HG03060 (cell line): Measurements from ENCODE around the gene SUMF1.
"Not testable (repeated sequence)": the region's sequence is repeated elsewhere in the genome, so short reads cannot be mapped to it uniquely, and the experiment has no call there.

Experiments used
- ATAC-seq: cut with Tn5 transposase; IDR thresholded peaks from one replicate; pipeline ENCODE4 v1.9.1; 2021; ENCODE audit warnings: low read depth, moderate number of reproducible peaks; ENCODE audit not compliant: unreplicated experiment

SUMF1 gene

DNA sequence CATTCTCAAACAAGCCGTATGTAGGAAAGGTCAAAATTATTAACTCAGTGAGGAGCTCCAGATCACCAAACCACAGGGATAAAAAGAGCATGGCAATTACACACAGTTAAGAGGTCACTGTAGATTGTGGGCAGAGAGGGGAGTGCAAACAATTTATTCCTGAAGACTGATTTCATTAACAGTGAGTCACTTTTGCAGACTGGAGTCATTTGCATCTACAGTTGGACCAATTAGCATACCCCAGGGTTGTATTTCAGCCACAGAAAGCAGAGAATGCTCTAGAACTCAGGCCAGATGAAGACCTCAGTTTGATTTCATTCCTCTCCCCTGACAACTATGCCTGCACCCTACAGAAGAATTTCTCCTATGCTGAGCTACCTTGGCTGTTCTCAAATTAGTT, 123.8 kb downstream of the SUMF1 start:
- ATAC-seq, result no peak

DNA sequence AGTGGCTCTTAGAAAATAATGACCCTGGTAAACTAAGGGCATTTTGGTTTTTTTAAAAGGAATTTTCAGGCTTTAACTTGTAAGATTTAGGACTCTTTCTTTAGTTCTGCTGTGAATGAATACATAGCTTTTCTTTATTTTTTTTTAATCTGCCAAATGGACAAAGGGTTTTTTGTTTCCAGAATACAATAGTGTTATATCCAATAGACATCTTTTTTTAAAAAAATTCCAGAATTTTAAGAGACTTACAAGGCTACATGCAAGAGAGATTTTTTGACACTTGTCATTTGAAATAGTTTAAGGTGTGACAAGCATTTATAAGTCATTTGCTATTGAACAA, 125.8 kb downstream of the SUMF1 start:
- no peak for ATAC-seq

DNA sequence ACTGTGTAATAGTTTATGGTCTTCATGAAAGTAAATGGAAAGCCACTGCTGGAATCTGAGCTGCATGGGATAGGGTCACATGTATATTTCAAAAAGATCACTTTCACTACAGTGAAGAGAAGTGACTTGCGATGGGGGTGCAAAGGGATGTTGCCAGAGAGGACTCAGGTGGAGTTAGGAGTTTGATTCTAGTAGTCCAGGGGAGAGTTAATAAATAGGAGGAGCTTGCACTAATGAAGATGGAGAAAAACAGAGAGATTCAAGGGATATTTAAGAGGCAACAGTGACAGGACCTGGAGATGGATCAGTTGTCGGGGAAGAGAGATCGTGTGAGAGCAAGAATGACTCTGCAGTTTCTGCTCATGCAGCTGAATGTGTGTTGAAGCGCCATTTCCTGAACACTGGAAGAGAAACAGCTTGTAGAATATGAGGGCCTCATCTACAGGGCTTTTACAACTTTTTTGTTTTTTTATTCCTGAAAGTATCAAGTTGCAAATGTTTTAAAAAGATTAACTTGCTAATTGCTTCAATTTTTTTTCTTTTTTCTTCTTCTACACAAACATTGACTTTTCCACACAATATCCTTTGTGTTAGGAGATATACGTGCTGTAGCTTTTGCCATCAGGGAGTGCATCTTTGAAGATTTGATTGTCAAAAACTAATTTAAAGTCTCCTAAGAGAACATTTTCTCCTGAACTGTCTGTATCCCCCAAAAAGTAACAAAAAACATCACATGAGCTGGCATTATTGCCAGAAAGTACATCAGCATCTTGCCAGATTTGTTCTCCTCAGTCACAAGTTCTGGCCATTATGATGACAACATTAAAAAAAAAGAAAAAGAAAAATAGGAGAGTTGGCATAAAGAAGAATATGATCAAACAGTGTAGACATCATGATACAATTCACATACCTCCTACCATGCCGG, 126.4 kb downstream of the SUMF1 start:
- no peak for ATAC-seq

DNA sequence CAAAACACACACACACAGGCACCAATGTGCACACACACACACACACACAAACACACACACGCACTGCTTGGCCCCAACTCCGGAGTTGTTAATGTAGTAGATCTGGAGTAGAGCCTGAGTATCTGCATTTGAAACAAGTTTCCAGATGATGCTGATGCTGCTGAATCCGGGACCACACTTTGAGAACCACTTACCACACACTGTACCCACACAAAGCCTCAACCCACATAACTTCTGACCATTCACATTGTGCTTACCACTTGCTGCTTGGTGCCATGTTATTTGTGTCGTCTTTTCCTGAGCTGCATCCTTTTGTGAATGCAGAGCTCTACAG, 127.0 kb downstream of the SUMF1 start:
- ATAC-seq, result no peak

DNA sequence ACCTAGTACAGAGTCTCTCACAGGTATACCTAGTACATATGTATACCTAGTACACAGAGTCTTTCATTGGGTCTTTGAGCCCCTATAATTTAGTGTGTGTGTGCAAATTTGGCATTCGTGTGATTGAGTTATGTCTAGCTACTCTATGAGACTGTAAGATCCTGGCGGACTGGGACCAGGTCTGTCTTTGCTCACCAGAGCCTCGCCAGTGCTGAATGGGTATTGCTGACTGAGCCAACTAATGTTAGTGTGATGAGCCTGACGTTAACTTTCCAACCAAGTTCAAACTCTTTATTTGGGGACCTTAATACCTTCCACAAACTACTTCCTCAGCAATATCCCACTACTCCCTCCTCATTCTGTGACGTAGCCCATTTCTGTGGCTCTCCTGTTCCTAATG, 128.3 kb downstream of the SUMF1 start:
- ATAC-seq, result no peak

- ATAC-seq, result no peak
These were observed 130.1 kb downstream of the SUMF1 start for GRCh38 chr3:4336850-4337546.

GRCh38 chr3:4335840-4336562, 131.1 kb downstream of the SUMF1 start:
- ATAC-seq, result no peak

GRCh38 chr3:4334548-4334947, 132.5 kb downstream of the SUMF1 start:
- ATAC-seq, result no peak

- no peak for ATAC-seq
These were observed 134.1 kb downstream of the SUMF1 start for GRCh38 chr3:4332991-4333390.

- ATAC-seq, result no peak
These were observed 134.5 kb downstream of the SUMF1 start for GRCh38 chr3:4332574-4332973.

DNA sequence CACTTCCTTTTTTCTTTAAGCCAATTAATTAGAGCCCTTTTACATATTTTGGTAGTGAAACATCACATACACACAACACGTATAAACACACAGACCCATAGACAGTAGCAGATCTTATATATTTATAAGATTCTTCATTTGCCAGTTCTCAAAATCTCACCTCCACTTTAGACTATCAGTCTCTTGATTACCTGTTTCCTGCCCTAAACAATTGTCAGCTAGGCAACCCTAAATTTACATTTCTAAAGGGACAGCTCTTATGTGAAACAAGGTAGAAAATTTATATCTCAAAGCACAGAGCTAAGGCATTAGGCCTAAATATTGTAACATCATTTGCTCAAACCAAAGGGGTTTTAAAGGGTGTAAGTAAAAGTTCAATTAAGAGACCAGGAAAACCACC, 135.0 kb downstream of the SUMF1 start:
- no peak for ATAC-seq

- ATAC-seq, result not testable (repeated sequence)
These were observed 137.3 kb downstream of the SUMF1 start for GRCh38 chr3:4329806-4330205.

DNA sequence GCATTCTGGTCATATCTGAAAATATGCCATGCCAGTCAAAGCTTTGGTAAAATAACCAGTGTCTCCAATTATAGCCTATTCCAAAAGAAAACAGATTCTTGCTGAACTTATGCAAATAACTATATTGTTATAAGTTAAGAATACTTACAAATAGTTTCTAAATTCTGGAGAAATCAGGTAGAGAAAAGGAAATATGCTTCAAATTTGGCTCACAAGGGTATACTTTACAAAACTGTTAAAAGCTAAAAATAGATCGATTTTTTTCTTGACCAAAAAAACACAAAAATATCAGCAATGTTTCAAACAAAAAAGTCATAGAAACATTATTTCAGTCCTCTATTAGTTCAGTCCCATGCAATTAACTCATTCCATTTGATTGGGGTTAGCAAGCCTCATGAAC, 140.2 kb downstream of the SUMF1 start:
- no peak for ATAC-seq

- ATAC-seq, result no peak
These were observed 143.6 kb downstream of the SUMF1 start for GRCh38 chr3:4323246-4324027.

GRCh38 chr3:4322635-4323034, 144.4 kb downstream of the SUMF1 start:
- no peak for ATAC-seq

- ATAC-seq, result no peak
These were observed 145.3 kb downstream of the SUMF1 start for GRCh38 chr3:4321732-4322131.

GRCh38 chr3:4320096-4320911, 146.8 kb downstream of the SUMF1 start:
- ATAC-seq, result no peak

GRCh38 chr3:4314688-4315087, 152.4 kb downstream of the SUMF1 start:
- ATAC-seq, result no peak

GRCh38 chr3:4313606-4314293, 153.3 kb downstream of the SUMF1 start:
- ATAC-seq, result no peak
